GM18520 (cell line): ENCODE results near the gene CSHL1.
"Not testable (repeated sequence)": the region's sequence is repeated elsewhere in the genome, so short reads cannot be mapped to it uniquely, and the experiment has no call there.

Experiments used
- ATAC-seq: cut with Tn5 transposase; IDR thresholded peaks from one replicate; pipeline ENCODE4 v1.9.1; 2021; ENCODE audit not compliant: unreplicated experiment

The CSHL1 gene

GRCh38 chr17:63940584-63940983, 29.5 kb upstream of the CSHL1 start:
- ATAC-seq, result no peak

- no peak for ATAC-seq
These were observed 28.8 kb upstream of the CSHL1 start for GRCh38 chr17:63939884-63940283.

- ATAC-seq, result no peak
These were observed 28.3 kb upstream of the CSHL1 start for GRCh38 chr17:63939401-63939800.

DNA sequence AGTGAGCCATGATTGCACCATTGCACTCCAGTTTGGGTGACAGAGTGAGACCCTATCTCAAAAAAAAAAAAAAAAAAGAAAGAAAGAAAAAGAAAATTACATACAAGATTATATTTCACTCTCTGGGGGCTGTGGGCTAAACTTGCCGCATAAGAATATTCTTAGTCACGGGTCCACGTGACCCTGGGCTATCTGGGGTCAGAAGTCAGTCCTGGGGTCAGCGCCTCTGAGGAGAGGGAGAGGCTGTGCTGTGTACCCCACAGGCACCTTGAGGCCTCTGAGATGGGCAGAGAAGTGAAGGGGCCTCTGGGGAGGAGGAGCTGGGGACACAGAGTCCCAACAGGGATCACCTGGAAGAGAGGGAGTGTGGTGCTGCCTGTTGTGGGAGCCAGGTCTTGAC, 26.9 kb upstream of the CSHL1 start:
- no peak for ATAC-seq

DNA sequence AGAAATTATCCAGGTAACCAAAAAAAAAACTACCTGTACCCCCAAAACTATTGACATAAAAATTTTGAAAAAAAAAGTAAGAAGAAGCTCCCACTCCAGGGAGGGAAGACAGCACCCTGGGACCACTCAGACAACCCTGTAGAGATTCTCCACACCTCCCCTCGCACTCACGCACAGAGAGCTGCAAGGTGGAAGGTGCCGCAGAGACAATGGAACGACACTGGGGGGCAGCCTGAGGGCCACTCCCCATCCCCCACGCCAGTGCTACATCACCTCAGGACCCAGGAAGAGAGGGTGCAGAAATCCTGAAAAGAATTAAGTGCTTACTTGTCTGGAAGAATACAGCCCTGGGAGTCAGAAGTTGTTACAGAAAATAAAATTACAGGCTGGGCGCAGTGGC, 26.3 kb upstream of the CSHL1 start:
- ATAC-seq, result no peak

DNA sequence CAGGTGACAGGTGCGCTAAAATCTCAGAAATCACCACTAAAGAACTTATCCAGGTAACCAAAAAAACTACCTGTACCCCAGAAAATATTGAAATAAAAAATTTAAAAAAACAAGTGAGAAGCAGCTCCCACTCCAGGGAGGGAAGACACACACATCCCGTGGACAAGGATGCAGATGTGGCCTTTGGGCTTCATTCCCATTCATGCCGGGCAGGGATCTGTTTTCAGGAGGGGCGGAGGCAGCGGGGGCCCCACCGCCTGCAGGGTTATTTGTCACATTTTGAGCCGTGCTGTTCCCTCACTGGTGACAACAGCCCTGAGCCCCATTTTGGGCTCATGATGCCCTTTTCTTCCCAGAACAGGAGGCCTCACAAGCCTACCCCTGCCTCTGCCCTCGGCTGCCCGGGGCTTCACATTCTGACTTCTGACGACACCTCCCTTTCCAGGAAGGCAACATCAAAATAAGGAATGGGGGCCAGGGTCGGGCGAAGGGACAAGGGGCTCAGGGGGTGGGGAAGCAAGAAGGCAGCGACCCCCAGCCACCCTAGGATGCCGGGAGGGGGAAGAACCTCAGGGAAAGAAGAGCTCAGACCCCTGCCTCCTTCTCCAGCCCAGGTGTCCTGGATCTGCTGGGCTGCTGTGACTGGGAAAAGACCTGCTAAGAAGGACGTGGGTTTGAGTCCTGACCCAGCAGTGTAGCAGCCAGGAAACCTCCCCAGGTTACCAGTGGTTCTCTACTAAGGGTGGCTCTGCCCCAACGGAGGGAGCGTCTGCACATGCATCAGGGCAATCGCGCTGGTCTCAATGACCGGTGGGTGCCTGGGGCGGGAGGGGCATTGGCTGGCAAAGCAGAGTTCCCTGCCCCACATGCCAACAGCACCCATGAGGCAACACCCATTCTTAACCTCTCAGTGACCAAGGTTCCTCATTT, 23.4 kb upstream of the CSHL1 start:
- no peak for ATAC-seq

DNA sequence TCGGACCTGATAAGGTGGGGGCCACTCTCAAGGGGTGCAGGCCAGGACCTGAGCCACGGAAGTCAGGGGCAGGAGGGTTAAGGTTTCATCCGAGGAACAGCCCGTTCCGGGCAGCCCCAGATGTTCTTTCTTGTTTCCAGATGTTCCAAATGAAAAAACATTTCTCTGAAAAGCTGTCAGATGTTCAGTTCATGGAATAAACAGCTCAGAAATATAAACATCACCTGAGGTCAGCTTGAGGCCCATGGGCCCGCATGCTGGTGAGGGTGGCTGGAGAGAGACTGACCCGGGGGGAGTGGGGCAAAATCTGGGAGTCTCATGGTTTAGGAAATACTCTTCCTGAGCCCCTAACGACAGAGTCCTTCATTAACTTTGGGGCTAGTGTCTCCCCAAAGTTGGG, 22.5 kb upstream of the CSHL1 start:
- no peak for ATAC-seq

- no peak for ATAC-seq
These were observed 21.7 kb upstream of the CSHL1 start for GRCh38 chr17:63932721-63933120.

GRCh38 chr17:63931981-63932561, 21.0 kb upstream of the CSHL1 start, which contains the start of gene CD79B:
CD79B (minus strand) TSS chr17:63932331; CDS start chr17:63932261, 70 bp downstream.
- peak; percentile 52 for ATAC-seq

- peak; percentile 35 for ATAC-seq
These were observed 20.0 kb upstream of the CSHL1 start for GRCh38 chr17:63930951-63931575.

GRCh38 chr17:63929860-63930766, 19.1 kb upstream of the CSHL1 start:
- ATAC-seq, result no peak

- no peak for ATAC-seq
These were observed 18.1 kb upstream of the CSHL1 start for GRCh38 chr17:63928966-63929695.

DNA sequence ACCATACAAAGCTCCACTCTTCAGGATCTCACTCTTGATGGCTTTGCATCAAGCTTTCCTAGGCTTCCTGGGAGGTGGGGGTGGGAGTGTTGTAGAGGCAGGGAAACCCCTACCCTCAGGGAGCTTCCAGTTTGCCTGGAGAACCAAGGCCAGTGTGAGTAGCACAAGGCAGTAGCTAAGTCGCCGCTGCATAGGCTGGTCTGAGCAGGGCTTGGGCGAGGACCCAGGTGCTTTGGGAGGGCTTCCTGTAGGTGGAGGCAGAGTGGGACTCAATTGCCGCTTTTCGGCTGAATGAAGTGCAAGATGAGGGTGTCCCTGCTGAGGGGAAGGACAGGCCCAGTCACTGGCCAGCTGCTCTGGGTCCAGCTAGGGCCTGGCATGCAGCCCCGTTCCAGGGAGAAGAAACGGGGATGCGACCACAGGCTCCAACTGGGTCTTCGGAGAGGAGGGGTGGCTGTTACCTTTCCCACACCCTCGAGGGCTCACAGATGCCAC, 17.2 kb upstream of the CSHL1 start:
- ATAC-seq, result no peak

DNA sequence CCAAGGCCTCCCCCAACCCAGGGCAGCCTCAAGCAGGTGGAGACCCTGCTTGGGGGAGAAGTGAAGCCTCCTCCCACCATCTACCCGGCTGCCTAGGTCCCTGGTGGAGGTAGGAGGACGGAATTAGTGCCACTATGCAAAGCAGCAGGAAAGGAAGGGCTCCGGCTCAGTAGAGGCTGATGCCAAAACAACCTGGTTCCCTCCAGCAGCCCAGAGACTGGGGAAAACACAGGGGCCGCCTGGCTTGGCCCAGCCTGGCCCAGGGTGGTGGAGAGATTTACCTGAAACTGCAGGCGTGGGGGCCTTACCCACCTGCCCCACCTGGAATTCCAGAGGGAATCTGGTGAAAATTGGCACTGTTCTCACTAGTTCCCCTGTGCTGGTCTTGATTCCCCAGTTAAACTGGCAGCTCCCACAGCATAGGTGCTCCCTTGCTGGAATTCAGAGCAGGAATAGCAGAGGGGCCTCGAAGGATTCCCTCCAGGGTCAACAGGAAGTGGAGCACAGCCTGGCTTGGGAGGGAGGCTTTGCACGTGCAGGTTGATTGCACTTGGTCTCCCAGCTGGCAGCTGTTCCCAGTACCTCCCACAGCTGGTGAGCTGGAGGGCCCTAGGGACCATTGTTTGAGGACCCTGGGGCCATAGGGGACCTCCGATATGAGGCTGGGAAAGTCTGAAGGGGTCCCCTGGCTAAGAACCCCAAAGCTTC, 16.6 kb upstream of the CSHL1 start:
- ATAC-seq, result no peak

DNA sequence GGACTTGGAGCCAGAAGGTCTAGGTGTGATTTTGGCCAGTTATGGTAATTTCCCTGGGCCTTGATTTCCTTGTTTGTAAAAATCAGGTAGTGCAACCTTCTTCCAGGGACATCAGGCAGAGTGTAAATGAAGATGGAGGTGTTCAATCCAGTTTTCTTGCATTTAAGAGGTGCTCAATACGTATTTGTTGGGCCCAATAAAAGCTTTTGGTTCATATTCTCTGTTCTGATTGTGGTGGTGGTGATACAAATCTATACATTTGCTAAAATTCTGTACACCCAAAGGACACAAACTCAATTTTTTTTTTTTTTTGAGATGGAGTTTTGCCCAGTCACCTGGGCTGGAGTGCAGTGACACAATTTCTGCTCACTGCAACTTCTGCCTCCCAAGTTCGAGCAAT, 15.1 kb upstream of the CSHL1 start:
- no peak for ATAC-seq

DNA sequence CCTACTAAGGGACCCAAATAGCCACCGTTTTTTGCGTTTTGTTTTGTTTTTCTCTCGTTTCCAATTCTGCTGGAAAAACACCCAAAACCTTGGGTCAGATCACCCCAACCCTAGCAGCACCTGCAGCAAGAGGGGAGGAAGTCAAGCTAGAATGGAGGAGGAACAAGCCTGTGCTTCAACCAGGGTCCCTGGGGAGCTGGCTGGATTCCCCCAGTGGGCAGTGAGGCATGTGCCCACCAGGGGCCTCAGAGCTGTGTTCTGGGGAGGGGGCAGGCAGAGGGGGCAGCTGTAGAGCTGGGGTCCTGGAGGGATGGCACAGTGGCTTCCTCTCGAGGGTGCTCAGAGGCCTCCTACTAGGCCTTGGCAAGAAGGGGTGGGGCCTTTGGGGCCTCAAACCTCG, 14.6 kb upstream of the CSHL1 start:
- no peak for ATAC-seq

DNA sequence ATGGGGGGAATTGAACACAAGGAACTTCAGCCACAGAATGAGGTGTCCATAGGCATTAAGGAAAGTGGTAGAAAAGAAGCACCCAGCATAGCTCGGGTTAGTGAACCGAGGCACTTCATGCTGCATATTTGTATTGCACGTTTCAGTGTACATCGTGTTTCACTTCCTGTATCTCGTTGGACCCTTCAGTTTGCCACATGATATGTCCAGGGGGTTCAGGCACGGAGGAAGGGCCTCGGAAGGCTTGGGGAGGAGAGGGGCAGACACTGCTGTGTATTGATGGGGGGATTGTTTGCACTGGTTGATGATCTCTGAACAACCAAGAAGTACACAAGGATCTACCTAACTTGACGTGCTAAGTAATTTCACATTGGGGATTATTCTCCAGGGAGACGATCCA, 11.3 kb upstream of the CSHL1 start:
- ATAC-seq, result not testable (repeated sequence)

- not testable (repeated sequence) for ATAC-seq
These were observed 9.7 kb upstream of the CSHL1 start for GRCh38 chr17:63920779-63921178.

DNA sequence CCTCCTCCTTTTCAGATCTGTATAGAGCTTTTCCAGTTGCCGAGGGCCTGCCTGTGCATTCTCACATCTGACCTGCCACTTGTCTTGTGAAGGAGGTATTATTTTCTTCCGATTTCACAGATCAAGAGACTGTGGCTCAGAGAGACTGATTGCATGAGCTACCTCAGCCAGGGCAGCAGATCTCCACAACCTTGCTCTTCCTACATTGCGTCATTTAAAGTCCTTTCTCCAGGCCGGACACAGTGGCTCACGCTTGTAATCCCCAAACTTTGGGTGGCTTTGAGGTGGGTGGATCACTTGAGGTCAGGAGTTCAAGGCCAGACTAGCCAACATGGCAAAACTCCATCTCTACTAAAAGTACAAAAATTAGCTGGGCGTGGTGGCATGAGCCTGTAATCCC, 9.0 kb upstream of the CSHL1 start:
- ATAC-seq, result not testable (repeated sequence)
